ENCODE measurements around the gene CRYBA2. TPM values are rescaled to one million over a fixed set of nuclear protein-coding genes. Genes with fewer than 3 reads are reported as not detected.

Gene CRYBA2
- total RNA-seq, 1 experiment from 2014 or later, result not detected

DNA sequence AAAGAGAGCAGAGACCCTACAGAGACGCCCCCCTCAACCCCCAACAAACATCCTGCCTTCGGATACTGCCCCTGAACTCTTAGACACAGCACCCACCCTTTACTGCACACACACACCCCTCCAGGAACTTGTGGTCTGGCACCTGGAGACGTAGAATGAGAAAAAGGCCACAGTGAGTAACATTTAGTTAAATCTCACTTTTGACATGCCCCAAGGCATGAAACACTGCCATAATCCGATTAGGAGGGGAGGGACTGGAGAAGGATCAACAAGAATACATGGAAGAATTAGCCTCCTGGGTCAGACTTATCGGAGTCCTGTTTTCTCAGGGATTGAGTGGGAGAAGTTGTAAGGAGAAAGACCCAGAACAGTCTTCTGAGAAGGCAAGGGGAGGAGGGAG lies 29.6 kb downstream of the CRYBA2 start:
- H3K27me3 ChIP-seq (ENCODE audit: control insufficient read depth, insufficient read depth, low read length), result peaks cover 37% of the 10 kb centered on the region
- H3K4me3 ChIP-seq (ENCODE audit: insufficient read depth, low read depth, low read length), result peak overlapping the region; percentile 59; the same call in 1 of the 2 replicates
- DNase-seq, result no peak
- H3K36me3 ChIP-seq (replicated peaks; ENCODE audit: control insufficient read depth, insufficient read depth, low read length), result no peaks in the 10 kb centered on the region

DNA sequence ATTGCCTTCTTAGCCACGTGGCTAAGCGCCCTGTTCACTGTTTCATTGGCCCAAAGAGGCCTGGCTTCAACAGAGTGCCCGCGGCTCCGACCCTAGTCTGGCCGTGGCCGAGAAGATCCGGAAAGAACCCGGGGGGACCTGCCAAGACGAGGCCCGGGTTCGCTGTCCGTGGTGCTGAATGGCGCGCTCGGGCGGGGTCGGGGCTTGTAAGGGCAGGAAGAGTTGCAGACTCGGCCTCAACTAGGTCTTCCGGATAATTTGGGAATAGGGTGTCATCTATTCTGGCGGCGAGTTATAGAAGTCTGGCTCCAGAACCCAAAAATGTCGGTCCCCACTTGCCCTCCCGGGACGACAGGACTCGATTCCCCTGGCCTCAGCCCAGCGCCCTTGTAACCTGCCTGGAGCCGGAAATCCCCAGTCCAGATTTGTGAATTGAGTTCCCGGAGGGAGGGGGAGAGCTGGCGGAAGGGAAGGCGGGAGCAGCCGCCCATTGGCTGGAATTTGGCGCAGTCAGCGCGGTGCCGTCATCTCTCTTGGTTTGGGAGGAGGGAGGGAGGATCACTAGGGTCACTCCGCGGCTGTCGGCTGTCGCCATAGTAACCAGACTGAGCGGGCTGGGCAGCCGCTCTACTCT lies 30.2 kb downstream of the CRYBA2 start:
- DNase-seq, result peak; percentile 92
- Histone ChIP-seq H3K27me3 (ENCODE audit: control insufficient read depth, insufficient read depth, low read length) (peaks cover 43% of the 10 kb centered on the region), H3K4me3 (ENCODE audit: insufficient read depth, low read depth, low read length) (peak overlapping the region; percentile 59), H3K36me3 (replicated peaks; ENCODE audit: control insufficient read depth, insufficient read depth, low read length) (no peaks in the 10 kb centered on the region)

- H3K27me3 ChIP-seq (ENCODE audit: control insufficient read depth, insufficient read depth, low read length), result peaks cover 54% of the 10 kb centered on the region
- peak overlapping the region; percentile 33 for H3K4me3 ChIP-seq (ENCODE audit: insufficient read depth, low read depth, low read length)
- DNase-seq, result peak; percentile 90
- H3K36me3 ChIP-seq (replicated peaks; ENCODE audit: control insufficient read depth, insufficient read depth, low read length), result no peaks in the 10 kb centered on the region
Observed at GRCh38 chr2:218961651-218962570, 31.3 kb downstream of the CRYBA2 start.

DNA sequence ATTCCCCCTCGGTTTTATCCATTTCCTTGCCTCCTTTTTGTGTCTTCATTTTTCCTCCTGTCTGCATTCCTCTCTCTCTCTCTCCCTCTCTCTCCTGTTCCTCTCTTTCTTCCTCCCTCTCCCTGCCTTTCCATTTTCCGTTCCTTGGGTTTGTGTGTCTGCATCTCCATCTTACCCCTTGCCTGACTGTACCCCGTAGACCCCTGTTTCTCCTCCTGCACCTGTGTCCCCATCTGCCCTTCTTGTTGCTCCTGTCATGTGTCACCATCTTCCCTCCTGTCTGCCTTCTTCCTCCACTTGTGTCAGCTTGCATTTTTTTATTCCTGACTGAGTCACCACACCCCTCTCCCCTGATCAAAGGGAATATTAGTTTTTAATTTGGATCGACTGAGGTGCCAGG lies 32.0 kb downstream of the CRYBA2 start:
- no peak for DNase-seq
- H3K36me3 ChIP-seq (replicated peaks; ENCODE audit: control insufficient read depth, insufficient read depth, low read length), result no peaks in the 10 kb centered on the region
- peaks cover 57% of the 10 kb centered on the region for H3K27me3 ChIP-seq (ENCODE audit: control insufficient read depth, insufficient read depth, low read length)
- H3K4me3 ChIP-seq (ENCODE audit: insufficient read depth, low read depth, low read length), result no peak overlapping the region

GRCh38 chr2:218960309-218961165 lies 32.7 kb downstream of the CRYBA2 start:
- peak overlapping the region; percentile 0; the same call in 1 of the 2 replicates for H3K4me3 ChIP-seq (ENCODE audit: insufficient read depth, low read depth, low read length)
- H3K36me3 ChIP-seq (replicated peaks; ENCODE audit: control insufficient read depth, insufficient read depth, low read length), result no peaks in the 10 kb centered on the region
- peaks cover 61% of the 10 kb centered on the region for H3K27me3 ChIP-seq (ENCODE audit: control insufficient read depth, insufficient read depth, low read length)
- peak; percentile 59 for DNase-seq

DNA sequence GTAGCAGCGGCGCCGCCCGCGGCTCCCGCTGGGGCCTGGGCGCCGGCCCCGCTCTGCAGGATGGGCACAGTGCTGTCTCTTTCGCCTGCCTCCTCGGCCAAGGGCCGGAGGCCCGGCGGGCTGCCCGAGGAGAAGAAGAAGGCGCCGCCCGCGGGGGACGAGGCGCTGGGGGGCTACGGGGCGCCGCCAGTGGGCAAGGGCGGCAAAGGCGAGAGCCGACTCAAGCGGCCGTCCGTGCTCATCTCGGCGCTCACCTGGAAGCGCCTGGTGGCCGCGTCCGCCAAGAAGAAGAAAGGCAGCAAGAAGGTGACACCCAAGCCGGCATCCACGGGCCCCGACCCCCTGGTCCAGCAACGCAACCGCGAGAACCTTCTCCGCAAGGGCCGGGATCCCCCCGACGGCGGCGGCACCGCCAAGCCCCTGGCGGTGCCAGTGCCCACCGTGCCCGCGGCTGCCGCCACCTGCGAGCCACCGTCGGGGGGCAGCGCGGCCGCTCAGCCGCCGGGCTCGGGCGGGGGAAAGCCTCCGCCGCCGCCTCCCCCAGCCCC lies 33.4 kb downstream of the CRYBA2 start:
- H3K27me3 ChIP-seq (ENCODE audit: control insufficient read depth, insufficient read depth, low read length), result peaks cover 66% of the 10 kb centered on the region
- peak; percentile 73 for DNase-seq
- H3K36me3 ChIP-seq (replicated peaks; ENCODE audit: control insufficient read depth, insufficient read depth, low read length), result no peaks in the 10 kb centered on the region
- peak overlapping the region; percentile 41 for H3K4me3 ChIP-seq (ENCODE audit: insufficient read depth, low read depth, low read length)

- Histone ChIP-seq H3K27me3 (ENCODE audit: control insufficient read depth, insufficient read depth, low read length) (peaks cover 70% of the 10 kb centered on the region), H3K36me3 (replicated peaks; ENCODE audit: control insufficient read depth, insufficient read depth, low read length) (no peaks in the 10 kb centered on the region), H3K4me3 (ENCODE audit: insufficient read depth, low read depth, low read length) (peak within 1 kb of the TSS; percentile 72)
- peak; percentile 99 for DNase-seq
Observed at GRCh38 chr2:218959141-218959731, 34.0 kb downstream of the CRYBA2 start, which contains the start of gene CDK5R2. TSS of gene CDK5R2 (plus strand) at chr2:218959666. CDS start at chr2:218959821, 155 bp downstream.

GRCh38 chr2:218958276-218958675 lies 34.9 kb downstream of the CRYBA2 start:
- Histone ChIP-seq H3K27me3 (ENCODE audit: control insufficient read depth, insufficient read depth, low read length) (peaks cover 73% of the 10 kb centered on the region), H3K36me3 (replicated peaks; ENCODE audit: control insufficient read depth, insufficient read depth, low read length) (no peaks in the 10 kb centered on the region), H3K4me3 (ENCODE audit: insufficient read depth, low read depth, low read length) (no peak overlapping the region)
- DNase-seq, result no peak

DNA sequence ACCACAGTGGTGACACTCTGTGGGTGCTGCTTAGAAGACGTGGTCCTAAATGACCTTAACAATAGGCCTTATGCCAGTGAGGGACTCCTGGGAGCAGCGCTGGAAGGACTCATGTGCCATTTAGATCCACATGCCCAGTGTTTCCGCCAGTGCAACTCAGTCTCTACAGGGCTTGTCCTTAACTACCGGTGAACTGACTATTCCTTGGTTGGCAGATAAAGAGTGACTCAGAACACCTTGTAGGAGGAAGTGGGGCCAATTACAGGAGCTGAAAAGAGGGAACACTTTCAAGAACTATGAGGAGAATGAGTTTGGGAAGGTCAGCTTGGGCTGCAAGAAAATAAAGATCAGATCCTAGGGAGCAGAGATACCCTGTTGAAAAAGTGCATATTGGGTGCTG lies 35.6 kb downstream of the CRYBA2 start:
- no peak for DNase-seq
- H3K36me3 ChIP-seq (replicated peaks; ENCODE audit: control insufficient read depth, insufficient read depth, low read length), result no peaks in the 10 kb centered on the region
- peaks cover 72% of the 10 kb centered on the region for H3K27me3 ChIP-seq (ENCODE audit: control insufficient read depth, insufficient read depth, low read length)
- H3K4me3 ChIP-seq (ENCODE audit: insufficient read depth, low read depth, low read length), result no peak overlapping the region

GRCh38 chr2:218956039-218956438 lies 37.2 kb downstream of the CRYBA2 start:
- H3K4me3 ChIP-seq (ENCODE audit: insufficient read depth, low read depth, low read length), result no peak overlapping the region
- DNase-seq, result no peak
- H3K27me3 ChIP-seq (ENCODE audit: control insufficient read depth, insufficient read depth, low read length), result peaks cover 58% of the 10 kb centered on the region
- H3K36me3 ChIP-seq (replicated peaks; ENCODE audit: control insufficient read depth, insufficient read depth, low read length), result no peaks in the 10 kb centered on the region

GRCh38 chr2:218954541-218955300 lies 38.5 kb downstream of the CRYBA2 start:
- Histone ChIP-seq H3K27me3 (ENCODE audit: control insufficient read depth, insufficient read depth, low read length) (peaks cover 47% of the 10 kb centered on the region), H3K4me3 (ENCODE audit: insufficient read depth, low read depth, low read length) (no peak overlapping the region)
- DNase-seq, result no peak

GRCh38 chr2:218953366-218953954 lies 39.8 kb downstream of the CRYBA2 start:
- peak; percentile 67 for DNase-seq
- Histone ChIP-seq H3K4me3 (ENCODE audit: insufficient read depth, low read depth, low read length) (no peak overlapping the region), H3K27me3 (ENCODE audit: control insufficient read depth, insufficient read depth, low read length) (peaks cover 36% of the 10 kb centered on the region), H3K36me3 (replicated peaks; ENCODE audit: control insufficient read depth, insufficient read depth, low read length) (no peaks in the 10 kb centered on the region)

More at GRCh38 chr2:218954541-218955300, 38.5 kb downstream of the CRYBA2 start:
- no peaks in the 10 kb centered on the region for H3K36me3 ChIP-seq (replicated peaks; ENCODE audit: control insufficient read depth, insufficient read depth, low read length)

DNA sequence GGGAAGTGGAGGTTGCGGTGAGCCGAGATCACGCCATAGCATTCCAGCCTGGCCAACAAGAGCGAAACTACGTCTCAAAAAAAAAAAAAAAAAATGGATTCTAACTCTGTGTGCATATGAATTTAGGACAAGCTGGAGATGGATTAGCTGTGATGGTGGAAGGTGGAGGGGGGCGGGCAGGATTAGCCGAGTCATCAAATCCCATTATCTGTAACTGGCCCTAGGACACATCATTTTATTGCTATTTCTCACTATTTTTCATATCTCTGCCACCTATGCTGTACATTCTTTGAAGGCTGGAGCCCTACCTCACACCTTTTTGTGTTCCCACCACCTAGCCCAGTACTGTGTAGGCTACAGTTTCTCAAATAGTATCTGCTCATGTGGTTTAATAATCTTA lies 41.1 kb downstream of the CRYBA2 start:
- Histone ChIP-seq H3K36me3 (replicated peaks; ENCODE audit: control insufficient read depth, insufficient read depth, low read length) (no peaks in the 10 kb centered on the region), H3K27me3 (ENCODE audit: control insufficient read depth, insufficient read depth, low read length) (peaks cover 23% of the 10 kb centered on the region), H3K4me3 (ENCODE audit: insufficient read depth, low read depth, low read length) (no peak overlapping the region)
- no peak for DNase-seq
